SW480 (cell line): ENCODE measurements around the gene SAMD10.
"Not testable (repeated sequence)": the region's sequence is repeated elsewhere in the genome, so short reads cannot be mapped to it uniquely, and the experiment has no call there.

ENCODE experiments used
- DNase-seq: peaks from one replicate; pipeline ENCODE4 v3.0.0-alpha.2; 2016; ENCODE audit warnings: low spot score

Gene SAMD10

DNA sequence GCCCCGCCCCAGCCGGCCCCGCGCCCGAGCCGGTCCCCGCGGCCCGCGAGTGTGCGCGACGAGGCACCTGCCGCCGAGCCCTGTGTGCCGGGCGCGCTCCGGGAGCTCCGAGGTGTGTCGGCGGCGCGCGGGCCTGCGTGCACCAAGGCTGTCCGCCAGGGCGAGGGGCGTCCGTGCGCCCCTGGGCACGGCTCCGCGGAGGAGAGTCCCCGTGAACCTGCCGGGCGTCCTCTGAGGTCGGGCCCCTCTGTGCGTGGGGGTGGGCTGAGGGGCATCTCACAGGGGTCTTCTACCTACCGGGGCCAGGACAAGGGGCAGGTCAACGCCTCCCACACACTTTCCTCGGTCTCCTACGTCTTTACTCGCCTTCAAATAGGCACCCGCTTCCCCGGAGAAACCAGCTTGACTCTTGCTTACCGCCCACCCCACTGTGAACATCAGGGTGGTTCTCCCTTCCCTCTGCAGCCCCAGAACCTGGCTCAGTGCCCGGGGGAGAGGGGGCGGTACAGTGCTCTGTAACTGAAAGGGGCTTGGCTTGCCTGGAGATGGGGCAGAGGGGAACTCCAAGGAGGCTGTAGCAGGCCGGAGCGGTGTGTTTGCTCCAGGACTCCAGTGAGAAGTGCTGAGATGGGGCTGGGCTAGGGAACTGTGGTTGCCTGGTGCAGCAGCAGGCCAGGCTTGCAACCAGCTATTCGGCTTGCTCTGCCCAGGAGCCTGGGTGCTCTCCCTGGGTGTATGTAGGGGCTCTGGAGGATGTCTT is at the start of gene SAMD10:
SAMD10 (minus strand) TSS at position 86 of the 760 bp plus-strand sequence. CDS start 175 bp downstream, outside the sequence.
- peak; percentile 64 for DNase-seq

DNA sequence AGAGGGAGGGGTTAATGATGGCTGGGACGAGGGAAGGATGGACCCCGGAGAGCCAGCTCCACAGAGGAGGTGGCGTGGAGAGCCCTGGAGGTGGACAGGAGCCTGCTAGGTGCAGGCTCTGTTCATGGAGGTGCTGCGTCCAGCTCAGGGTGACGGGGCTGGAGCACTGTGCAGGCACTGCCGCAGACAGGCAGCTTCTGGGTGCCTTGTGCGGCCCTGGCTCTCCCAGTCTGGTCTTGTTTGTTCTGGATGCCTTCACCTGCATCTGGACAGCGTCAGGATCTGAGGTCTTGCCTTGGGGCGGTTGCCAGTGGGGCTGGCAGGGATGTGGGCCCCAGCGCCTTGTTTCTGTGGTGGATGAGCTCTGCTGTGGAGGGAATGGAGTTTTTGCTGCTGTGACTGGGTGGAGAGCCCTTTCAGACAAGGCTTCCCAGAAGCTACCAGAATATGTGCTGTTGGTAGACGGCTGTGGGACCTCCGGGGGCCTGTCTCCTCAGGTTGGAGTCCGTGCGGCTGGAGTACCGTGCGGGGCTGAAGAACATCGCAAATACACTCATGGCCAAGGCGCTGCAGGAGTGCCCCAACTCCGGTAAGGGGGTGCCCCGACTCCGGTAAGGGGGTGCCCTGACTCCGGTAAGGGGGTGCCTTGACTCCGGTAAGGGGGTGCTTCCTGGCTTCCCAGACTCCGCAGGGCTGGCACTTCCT is 48.7 kb upstream of the SAMD10 start:
- no peak for DNase-seq

DNA sequence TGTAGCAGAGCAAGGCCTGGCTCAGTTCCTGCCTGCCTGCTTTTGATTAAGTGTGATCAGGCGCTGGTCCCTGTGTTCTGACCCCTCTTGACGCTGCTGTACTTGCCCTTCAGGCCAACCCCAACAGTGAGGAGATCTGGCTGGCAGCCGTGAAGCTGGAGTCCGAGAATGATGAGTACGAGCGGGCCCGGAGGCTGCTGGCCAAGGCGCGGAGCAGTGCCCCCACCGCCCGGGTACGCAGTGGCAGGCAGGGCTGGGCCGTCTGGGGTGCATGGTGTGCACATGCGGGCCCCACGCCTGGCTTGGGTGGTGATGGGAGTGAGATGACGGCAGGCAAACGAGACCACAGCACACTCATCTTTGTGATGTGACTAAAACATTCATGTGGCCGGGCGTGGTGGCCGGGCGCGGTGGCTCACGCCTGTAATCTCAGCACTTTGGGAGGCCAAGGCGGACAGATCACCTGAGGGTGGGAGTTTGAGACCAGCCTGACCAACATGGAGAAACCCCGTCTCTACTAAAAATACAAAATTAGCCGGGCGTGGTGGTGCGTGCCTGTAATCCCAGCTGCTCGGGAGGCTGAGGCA is 46.5 kb upstream of the SAMD10 start:
- no peak for DNase-seq

DNA sequence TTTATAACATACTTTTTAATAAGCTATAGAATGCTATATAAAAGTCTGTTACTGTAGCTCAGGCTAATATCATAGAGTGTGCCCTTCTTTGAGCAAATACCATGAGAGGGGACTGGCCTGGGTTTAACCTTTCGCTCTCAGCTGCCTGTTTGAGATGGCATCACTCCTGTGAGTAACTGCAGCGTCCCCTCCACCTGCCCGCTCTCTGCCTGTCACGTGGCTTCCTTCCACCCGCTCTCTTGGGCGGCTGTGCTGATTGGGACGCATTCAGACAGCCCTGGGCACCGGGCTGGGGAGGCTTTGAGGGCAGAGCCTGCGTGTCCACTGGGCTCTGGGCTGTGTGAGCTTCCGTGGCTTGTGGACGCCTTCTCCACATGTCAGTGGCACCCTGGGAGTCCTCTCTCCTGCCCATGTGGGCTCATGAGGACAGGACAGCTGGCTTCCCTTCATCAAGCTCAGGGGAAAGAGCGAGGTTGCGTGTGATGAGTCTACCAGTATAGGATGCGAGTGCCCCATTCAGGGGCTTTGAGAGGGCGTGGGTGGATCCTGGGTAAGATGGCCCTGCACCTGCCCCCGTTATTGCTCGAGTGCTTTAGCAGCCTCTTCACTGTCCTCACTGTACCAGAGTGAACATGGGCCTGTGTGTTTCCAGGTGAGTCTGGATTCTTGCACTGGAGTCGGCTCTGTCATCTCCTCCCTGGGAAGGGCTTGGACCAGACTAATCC is 45.8 kb upstream of the SAMD10 start:
- no peak for DNase-seq

DNA sequence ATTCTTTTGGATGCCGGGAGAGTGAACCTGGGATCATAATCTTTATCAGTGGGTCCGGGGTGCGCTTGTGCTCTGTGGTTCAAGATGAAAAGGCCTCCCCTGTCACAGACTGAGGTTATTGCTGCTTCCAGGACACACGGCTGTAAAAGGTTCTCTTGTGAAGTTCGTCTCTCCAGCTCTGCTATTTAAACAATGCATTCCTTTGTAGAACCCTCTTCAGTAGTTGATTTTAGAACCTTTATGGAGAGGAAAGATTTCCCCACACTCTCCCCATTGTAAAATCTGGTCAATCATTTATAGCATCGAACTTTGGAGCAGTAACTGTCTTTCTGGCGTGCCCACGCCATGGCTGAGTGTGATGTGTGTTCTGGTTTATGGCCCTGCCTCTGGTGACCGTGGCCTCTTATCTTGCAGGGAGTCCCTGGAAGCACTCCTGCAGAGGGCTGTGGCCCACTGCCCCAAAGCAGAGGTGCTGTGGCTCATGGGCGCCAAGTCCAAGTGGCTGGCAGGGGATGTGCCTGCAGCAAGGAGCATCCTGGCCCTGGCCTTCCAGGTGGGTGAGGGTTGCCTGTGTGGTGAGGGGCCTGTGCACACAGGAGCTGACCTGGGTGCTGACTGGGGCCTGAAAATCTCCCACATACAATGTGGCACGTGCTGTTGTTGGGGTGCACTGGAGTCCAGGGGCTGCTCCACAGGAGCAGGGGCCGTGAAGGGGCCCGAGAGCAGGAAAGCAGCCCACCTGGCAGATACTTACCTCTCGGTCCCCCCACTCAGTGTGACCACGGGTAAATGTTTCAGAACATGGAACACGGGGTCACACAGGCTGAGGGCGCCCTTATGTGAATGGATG is 44.9 kb upstream of the SAMD10 start:
- peak; percentile 65 for DNase-seq

DNA sequence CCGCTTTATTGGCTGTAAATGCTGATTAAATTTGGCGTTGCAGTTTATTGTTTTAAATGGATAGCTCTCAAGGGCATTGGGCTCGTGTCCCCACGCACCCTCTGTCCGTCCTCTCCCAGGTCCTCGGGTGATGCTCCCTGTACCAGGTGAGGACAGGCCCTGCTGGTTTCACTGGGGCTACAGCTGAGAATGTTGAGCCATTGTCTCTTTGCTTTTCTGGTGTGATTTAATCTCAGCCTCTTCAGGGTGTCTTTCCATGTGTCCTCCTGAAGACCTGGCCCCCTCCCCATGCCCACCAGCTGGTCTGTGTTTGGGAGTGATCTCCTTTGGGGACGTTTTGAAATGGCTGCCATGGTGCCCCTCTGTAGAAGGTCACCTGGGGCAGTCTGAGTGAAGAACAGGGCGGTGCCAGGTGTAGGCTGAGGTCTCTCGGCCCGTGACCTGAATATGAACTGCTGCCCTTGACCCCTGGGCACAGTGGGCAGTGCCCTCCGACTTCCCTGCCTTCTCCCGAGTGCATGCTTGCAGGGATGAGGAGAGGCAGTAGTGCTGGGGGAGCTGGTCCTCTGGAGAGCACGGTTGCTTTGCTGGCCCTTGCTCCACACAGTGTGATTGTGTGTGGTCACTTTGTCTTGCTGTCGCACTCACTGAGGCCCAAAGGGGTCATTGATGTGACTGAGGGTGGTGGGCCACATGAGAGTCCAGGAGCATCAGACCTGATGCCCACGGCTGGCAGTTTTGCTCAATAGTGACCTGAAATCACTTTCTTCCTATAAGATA is 44.1 kb upstream of the SAMD10 start:
- DNase-seq, result no peak

DNA sequence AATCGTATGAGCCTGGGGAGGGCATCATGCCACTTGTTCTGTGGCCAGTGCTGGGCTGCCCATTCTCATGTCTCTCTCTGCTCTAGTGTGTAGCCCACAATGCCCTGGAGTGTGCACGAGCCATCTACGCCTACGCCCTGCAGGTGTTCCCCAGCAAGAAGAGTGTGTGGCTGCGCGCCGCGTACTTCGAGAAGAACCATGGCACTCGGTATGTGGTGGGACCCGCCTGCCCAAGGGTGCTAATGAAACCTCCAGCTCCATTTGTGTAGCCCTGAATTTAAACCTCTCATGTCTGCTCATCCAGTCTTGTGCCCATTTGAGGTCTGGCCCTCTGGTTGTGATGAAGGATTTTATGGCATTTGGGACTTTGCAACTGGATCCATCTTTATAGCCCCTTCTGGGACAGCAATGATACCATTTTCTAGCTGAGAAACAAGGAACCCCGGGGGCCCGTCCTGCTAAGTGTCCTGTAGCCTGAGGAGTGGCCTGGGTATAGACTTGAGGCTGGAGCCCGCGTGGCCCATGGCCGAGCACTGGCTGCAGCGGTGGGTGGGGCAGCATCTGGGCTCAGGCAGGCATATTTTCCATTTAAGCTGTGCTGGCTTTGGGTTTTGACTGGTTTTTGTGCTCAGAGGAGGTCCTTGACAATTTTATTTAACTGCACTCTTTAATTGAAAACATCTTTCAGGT is 43.4 kb upstream of the SAMD10 start:
- no peak for DNase-seq

DNA sequence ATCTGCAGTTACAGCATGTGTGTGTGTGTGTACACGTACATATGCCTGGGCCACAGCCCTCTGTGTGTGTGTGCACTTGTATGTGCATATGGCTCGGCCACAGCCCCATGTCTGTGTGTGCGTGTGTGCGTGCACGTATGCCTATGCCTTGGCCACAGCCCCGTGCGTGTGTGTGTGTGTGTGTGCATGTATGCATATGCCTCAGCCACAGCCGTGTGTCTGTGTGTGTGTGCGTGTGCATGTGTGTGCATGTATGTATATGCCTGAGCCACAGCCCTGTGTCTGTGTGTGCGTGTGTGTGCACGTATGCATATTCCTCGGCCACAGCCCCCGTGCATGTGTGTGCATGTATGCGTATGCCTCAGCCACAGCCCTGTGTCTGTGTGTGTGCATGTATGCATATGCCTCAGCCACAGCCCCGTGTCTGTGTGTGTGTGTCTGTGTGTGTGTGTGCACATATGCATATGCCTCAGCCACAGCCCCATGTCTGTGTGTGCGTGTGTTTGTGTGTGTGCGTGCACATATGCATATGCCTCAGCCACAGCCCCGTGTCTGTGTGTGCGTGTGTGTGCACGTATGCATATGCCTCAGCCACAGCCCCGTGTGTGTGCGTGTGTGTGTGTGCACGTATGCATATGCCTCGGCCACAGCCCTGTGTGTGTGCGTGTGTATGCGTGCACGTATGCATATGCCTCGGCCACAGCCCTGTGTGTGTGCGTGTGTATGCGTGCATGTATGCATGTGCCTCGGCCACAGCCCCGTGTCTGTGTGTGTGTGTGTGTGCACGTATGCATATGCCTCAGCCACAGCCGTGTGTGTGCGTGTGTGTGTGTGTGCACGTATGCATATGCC is 41.9 kb upstream of the SAMD10 start:
- no peak for DNase-seq

DNA sequence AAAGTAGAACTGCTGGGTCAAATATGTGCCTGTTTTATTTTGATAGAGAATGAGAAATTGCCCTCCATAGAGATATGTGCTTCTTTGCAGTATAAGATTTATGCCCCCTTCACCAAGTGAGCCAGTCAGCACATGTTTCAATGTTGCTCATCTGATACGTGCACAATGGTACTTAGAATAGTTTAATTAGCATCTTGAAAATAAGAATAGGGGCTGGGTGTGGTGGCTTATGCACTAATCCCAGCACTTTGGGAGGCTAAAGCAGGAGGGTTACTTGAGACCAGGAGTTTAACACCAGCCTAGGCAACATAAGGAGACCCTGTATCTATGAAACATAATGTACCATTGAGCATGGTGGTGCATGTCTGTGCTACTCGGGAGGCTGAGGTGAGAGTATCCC is 36.2 kb upstream of the SAMD10 start:
- DNase-seq, result no peak

DNA sequence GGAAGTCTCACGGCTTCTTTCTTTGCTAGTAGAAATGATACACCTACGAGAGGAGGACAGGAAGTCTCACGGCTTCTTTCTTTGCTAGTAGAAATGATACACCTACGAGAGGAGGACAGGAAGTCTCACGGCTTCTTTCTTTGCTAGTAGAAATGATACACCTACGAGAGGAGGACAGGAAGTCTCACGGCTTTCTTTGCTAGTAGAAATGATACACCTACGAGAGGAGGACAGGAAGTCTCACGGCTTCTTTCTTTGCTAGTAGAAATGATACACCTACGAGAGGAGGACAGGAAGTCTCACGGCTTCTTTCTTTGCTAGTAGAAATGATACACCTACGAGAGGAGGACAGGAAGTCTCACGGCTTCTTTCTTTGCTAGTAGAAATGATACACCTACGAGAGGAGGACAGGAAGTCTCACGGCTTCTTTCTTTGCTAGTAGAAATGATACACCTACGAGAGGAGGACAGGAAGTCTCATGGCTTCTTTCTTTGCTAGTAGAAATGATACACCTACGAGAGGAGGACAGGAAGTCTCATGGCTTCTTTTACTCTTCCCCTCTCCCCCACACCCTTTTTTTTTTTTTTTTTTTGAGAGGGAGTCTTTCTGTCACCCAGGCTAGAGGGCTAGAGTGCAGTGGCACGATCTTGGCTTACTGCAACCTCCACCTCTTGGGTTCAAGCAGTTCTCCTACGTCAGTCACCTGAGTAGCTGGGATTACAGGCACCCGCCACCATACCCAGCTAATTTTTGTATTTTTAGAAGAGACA is 33.1 kb upstream of the SAMD10 start:
- not testable (repeated sequence) for DNase-seq

DNA sequence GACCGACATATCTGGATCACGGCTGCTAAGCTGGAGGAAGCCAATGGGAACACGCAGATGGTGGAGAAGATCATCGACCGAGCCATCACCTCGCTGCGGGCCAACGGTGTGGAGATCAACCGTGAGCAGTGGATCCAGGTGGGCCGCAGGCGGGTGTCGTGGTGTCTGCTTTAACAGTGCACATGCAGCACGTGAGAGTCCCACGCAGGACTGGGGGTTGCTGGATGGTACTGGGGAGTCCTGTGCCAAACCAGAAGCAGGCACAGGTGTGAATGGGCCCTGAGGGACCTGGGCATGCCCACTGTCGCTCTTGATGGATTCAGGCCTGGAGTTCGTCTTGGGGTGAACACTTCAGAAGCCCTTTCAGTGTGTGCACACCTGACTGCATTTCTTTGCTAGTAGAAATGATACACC is 31.9 kb upstream of the SAMD10 start:
- DNase-seq, result no peak

DNA sequence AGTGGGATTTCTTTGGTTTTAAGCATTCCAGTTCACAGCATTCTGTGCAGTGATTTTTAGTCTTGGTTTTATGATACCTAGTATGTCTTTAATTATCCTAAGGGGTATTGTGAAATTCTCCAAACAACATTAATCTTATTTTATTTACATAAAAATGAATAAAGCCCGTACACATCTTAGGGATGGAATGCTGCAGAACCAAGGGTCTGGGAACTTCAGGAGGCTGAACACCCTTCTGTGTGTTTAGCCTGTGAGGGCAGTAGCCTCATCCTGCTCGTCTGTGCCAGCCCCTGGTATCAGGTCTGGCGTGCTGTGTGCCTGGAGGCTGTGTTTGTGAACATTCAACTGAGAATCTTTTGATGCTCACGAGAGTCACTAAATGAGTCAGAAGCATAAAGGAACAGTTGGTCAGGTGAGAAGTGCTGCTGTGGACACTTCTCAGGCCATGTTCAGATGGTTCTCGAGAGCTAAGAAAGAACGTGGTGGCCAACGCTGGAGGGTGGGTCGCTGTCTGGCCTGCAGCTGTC is 31.3 kb upstream of the SAMD10 start:
- no peak for DNase-seq

DNA sequence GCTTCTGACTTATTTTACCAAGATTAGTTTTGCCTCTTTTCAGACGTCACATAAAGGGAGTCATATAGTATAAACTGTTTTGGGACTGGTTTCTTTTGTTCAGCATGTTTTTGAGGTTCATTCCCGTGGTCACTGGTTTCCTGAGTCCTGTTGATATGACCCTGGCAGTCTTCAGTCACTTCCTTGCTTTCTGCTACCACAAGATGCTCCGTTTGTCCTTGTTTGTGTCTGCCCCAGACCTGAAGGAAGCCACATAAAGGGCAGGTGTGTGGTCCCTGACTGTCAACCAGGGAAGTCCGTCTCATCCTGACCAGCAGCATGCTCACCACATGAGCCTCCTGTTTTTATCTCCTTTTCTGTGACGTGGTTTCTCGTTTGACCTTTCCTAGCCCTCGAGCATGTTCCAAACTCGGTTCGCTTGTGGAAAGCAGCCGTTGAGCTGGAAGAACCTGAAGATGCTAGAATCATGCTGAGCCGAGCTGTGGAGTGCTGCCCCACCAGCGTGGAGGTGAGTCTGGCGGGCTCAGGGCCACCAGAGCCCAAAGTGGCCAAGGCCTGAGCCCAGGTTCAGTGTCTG is 30.5 kb upstream of the SAMD10 start:
- no peak for DNase-seq

DNA sequence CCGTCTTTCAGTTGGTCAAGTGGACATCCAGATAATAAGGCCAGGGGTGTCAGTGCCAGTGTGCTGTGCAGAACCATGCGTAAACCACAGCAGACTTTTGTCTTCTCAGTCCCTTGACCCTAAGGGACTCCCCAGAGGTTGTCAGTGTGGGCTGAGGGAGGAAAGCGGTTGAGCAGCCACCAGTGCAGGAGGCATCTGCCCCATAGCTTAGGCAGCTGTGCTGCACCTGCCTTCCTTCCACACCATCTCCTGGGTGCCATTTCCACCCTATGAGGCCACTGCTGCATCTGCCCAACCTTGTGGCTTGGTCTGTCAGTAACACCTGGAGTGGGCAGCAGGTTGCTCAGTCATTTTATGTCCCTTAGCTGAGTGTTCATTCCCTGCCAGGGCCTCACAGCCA is 27.5 kb upstream of the SAMD10 start:
- DNase-seq, result no peak

DNA sequence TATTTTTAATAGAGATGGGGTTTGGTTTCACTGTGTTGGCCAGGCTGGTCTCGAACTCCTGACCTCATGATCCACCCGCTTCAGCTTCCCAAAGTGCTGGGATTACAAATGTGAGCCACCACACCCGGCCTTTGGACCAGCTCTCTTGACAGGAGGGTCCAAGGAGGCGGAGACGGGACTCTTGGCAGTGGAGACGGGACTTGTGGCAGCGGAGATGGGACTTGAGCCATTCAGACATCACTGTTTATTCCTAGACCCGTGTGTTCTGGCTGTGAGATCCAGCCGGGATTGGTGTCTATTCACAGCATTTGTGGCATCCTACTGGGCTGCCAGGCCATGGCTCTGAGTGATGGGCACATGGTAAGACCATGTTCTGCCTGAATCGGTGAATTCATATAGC is 27.0 kb upstream of the SAMD10 start:
- DNase-seq, result no peak

DNA sequence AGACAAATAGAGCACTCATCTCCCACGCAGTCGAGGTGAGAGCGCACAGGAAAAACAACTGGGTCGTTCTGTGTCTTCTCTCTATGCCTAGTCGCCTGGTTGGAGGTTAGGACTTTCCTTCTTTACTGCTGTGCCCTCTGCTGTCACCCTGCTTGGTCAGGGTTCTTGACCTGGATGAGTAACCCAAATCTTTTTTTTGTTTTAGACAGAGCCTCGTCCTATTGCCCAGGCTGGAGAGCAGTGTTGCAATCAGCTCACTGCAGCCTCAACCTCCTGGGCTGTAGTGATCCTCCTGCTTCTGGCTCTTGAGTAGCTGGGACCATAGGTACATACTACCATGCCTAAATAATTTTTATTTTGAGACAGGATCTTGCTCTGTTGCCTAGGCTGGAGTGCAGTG is 26.0 kb upstream of the SAMD10 start:
- no peak for DNase-seq

DNA sequence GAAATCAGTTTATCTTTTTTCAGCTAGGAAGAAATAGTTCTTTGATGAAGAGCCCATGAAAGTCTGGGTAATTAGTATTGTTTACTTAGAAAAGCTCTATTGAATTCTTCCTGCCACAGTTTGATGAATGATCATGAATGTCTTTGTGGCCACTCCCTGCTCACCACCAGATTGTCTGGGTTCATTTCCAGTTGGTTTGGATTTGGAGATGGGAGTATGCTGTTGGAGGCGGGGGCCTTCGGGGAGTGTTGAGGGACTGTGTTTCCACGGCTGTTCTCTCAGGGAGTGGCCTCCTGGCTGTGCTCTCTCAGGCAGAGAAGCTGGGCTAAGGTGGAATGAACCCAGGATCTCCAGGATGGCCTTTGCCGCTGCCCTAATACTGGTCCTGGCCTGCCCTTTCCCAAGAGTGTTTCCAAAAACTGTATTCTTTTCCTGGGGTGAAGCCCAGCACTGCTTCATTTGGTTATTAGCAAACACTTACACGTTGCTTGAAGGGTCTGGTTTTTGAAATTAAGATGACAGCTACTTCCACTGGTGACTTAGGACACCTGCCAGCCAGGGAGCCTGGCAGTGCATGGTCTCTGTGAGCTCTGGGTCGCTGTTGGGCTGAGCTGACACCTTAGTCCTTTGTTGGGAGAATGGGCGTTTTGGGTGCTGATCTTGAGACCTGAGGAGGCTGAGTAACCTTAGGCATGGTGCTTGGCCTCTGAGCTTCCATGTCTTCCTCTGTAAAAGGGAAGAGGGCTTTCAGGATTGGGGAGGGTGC is 24.7 kb upstream of the SAMD10 start:
- peak; percentile 54 for DNase-seq
